Adrenal gland (tissue), 5 donors: ENCODE measurements around the gene VPS13D.

Experiments
- CTCF ChIP-seq, 6 experiments: fragments of 450-650 bp in 4 of 6; fragments of 200-600 bp in 2 of 6; sonication (generic) in 1 of 6; IDR thresholded peaks; 1 replicate in 5 of 6; 2 replicates in 1 of 6; pipeline versions ENCODE4 v1.5.1 to v1.8.0; 2016 to 2021; ENCODE audit warnings: antibody characterized with exemption in 6 of 6, mild to moderate bottlenecking in 2 of 6, moderate library complexity in 1 of 6
- POLR2A ChIP-seq, 2 donors: fragments of 450-650 bp; IDR thresholded peaks; one replicate each; pipeline ENCODE4 v1.6.1; 2017; ENCODE audit warnings: antibody characterized with exemption in 2 of 2, mild to moderate bottlenecking in 2 of 2, moderate library complexity in 1 of 2
- donor health status: DM: no; HTN: no; CAD: no.

- no peak for TF ChIP-seq CTCF (IDR thresholded peaks at IDR 0.05)
- no peak for TF ChIP-seq POLR2A (IDR thresholded peaks at IDR 0.05)
Observed at GRCh38 chr1:12516741-12517140, 286.9 kb downstream of the VPS13D start.
